HCT116 (cell line): ENCODE data around the gene AKR1C4. TPM values are rescaled to one million over a fixed set of nuclear protein-coding genes. Genes with fewer than 3 reads are reported as not detected.
"Not testable (repeated sequence)": the region's sequence is repeated elsewhere in the genome, so short reads cannot be mapped to it uniquely, and the experiment has no call there.

Experiments
- ATAC-seq: fragments of 200-7000 bp; cut with Tn5 transposase; 2 replicates; pipeline ENCODE4 v1.9.1; 2020; ENCODE audit warnings: mild to moderate bottlenecking, moderate library complexity
- BruUV-seq: library from RNA; stranded (reverse); fragments of 400-500 nt; replicated peaks from 2 replicates; lab custom pipeline; 2021; lab: Mats Ljungman, UMichigan
- CTCF ChIA-PET: fragments of 300-600 bp; sonication (Branson Sonifier 250); formaldehyde crosslinking; loops from one replicate; lab custom pipeline; 2021; ENCODE audit warnings: antibody characterized with exemption; lab: Charles Lee
- POLR2A ChIA-PET: fragments of 300-600, 350-600 bp; sonication (Branson Sonifier 250); formaldehyde crosslinking; loops from one replicate; lab custom pipeline; 2021; ENCODE audit warnings: antibody characterized with exemption; lab: Charles Lee
- RAD21 ChIA-PET, 2 experiments: fragments of 300-600 bp; sonication (Branson Sonifier 250); formaldehyde crosslinking; loops; one replicate each; lab custom pipeline; 2023; ENCODE audit warnings: low total read pairs in 2 of 2; ENCODE audit not compliant: uncharacterized antibody in 2 of 2, unreplicated experiment in 2 of 2, low non-redundant PET in 1 of 2; lab: Charles Lee
- DNase-seq: peaks from one replicate; pipeline ENCODE4 v3.0.0-alpha.2; 2010; ENCODE audit warnings: low read depth, low spot score
- H2AFZ ChIP-seq: fragments of 200-600 bp; shearing (Covaris generic), sonication (generic); 2 replicates; pipeline ENCODE4 v1.6.1; 2017; ENCODE audit warnings: low read depth, mixed run types, mixed read lengths, antibody characterized with exemption, low read length; ENCODE audit not compliant: poor library complexity, severe bottlenecking
- H3K27ac ChIP-seq: 2 replicates; pipeline ENCODE4 v1.5.1; 2012; ENCODE audit warnings: low read depth, low read length
- H3K27me3 ChIP-seq: fragments of 200-600 bp; sonication (generic); 2 replicates; pipeline ENCODE4 v1.6.1; 2016; ENCODE audit warnings: mixed run types, low read length, mixed read lengths; ENCODE audit not compliant: insufficient read depth
- H3K36me3 ChIP-seq, 2 experiments: fragments of 200-500 bp in 1 of 2; fragments of 200-600 bp in 1 of 2; sonication (Bioruptor generic) in 1 of 2; sonication (generic) in 1 of 2; 2 replicates each; pipeline versions ENCODE4 v1.5.1 to v1.6.1; 2014 to 2016; ENCODE audit warnings: low read length in 2 of 2, inconsistent platforms in 1 of 2, mixed read lengths in 1 of 2, mixed run types in 1 of 2; ENCODE audit not compliant: insufficient read depth in 2 of 2, control insufficient read depth in 1 of 2
- H3K4me1 ChIP-seq, 2 experiments: fragments of 200-600 bp in 1 of 2; sonication (generic) in 1 of 2; 2 replicates each; pipeline versions ENCODE4 v1.5.1 to v1.6.1; 2012 to 2017; ENCODE audit warnings: low read length in 2 of 2, inconsistent platforms in 1 of 2, mild to moderate bottlenecking in 1 of 2, mixed read lengths in 1 of 2, mixed run types in 1 of 2, moderate library complexity in 1 of 2; ENCODE audit not compliant: insufficient read depth in 2 of 2, control insufficient read depth in 1 of 2
- H3K4me2 ChIP-seq: fragments of 200-600 bp; sonication (generic); 2 replicates; pipeline ENCODE4 v1.6.1; 2017; ENCODE audit warnings: mixed run types, low read length, mixed read lengths
- H3K4me3 ChIP-seq, 2 experiments: fragments of 200-600 bp in 1 of 2; sonication (generic) in 1 of 2; replicated peaks in 1 of 2; 2 replicates each; pipeline ENCODE4 v1.5.1; 2011 to 2016; ENCODE audit warnings: low read length in 2 of 2, control low read depth in 1 of 2, low read depth in 1 of 2, mild to moderate bottlenecking in 1 of 2, mixed read lengths in 1 of 2, mixed run types in 1 of 2
- H3K79me2 ChIP-seq: fragments of 200-600 bp; sonication (generic); 2 replicates; pipeline ENCODE4 v1.6.1; 2017; ENCODE audit warnings: mild to moderate bottlenecking, mixed run types, low read length, moderate library complexity, mixed read lengths; ENCODE audit not compliant: insufficient read depth
- H3K9ac ChIP-seq: fragments of 200-600 bp; sonication (generic); 2 replicates; pipeline ENCODE4 v1.6.1; 2016; ENCODE audit warnings: low read length, mixed read lengths
- H3K9me2 ChIP-seq: fragments of 200-600 bp; sonication (generic), shearing (Covaris generic); 2 replicates; pipeline ENCODE4 v1.6.1; 2017; ENCODE audit warnings: mixed run types, mild to moderate bottlenecking, moderate library complexity; ENCODE audit not compliant: insufficient read depth
- H3K9me3 ChIP-seq, 2 experiments: fragments of 200-500 bp in 1 of 2; fragments of 200-600 bp in 1 of 2; sonication (Bioruptor generic) in 1 of 2; sonication (generic) in 1 of 2; 2 replicates each; pipeline ENCODE4 v1.6.1; 2014 to 2017; ENCODE audit warnings: low read length in 2 of 2, mixed read lengths in 2 of 2, inconsistent platforms in 1 of 2, low read depth in 1 of 2, mild to moderate bottlenecking in 1 of 2, mixed run types in 1 of 2, moderate library complexity in 1 of 2; ENCODE audit not compliant: control insufficient read depth in 1 of 2, insufficient read depth in 1 of 2
- H4K20me1 ChIP-seq: fragments of 200-600 bp; sonication (generic), shearing (Covaris generic); 2 replicates; pipeline ENCODE4 v1.6.1; 2017; ENCODE audit warnings: mixed run types, mild to moderate bottlenecking, moderate library complexity; ENCODE audit not compliant: insufficient read depth
- SIN3A ChIP-seq: IDR thresholded peaks from 2 replicates; pipeline ENCODE4 v1.6.1; 2012; ENCODE audit warnings: low read depth
- SRF ChIP-seq: IDR thresholded peaks from 2 replicates; pipeline ENCODE4 v1.6.1; 2012; ENCODE audit warnings: low read depth
- TCF7L2 ChIP-seq: IDR thresholded peaks from 2 replicates; pipeline ENCODE4 v1.7.0; 2011; ENCODE audit warnings: borderline replicate concordance, inconsistent platforms; ENCODE audit not compliant: insufficient read depth, insufficient read length; ENCODE audit errors: extremely low read depth
- intact Hi-C: fragments of 100-400 bp; cut with micrococcal nuclease; formaldehyde crosslinking; loops from 2 replicates; pipeline ENCODE4 v1.10.0; 2022
- total RNA-seq: library from RNA; stranded (reverse); gene quantifications from one replicate; pipeline ENCODE4 v1.2.1, GENCODE V29; 2021; ENCODE audit not compliant: unreplicated experiment

The AKR1C4 gene
- total RNA-seq, 1 experiment from 2014 or later, result not detected

DNA sequence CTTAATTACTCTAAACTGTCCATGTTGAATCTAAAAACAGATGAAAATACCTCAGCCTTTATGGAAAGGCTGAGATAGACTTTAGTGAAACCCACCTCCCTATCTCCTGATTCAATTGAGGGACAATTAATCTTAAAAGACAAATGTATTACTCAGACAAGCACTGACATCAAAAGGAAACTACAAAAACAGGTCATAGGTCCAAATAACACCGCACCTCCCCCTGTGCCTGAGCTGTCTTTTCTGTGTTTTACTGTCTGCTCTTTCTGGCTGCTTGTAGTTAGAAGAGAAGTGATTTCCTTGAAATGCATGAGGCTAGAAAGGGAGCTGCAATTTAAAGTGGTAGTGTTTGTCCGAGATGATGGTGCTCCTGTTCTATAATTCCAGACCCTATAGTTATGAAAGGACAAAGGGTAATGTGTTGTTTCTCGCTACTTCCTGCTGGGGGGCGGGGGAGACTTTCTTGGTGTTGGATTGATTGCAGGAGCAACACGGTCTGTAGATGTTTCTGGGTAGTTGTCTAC is 27.7 kb upstream of the AKR1C4 start (continued):
- TF ChIP-seq TCF7L2 (no peak), SRF (no peak), SIN3A (no peak)

DNA sequence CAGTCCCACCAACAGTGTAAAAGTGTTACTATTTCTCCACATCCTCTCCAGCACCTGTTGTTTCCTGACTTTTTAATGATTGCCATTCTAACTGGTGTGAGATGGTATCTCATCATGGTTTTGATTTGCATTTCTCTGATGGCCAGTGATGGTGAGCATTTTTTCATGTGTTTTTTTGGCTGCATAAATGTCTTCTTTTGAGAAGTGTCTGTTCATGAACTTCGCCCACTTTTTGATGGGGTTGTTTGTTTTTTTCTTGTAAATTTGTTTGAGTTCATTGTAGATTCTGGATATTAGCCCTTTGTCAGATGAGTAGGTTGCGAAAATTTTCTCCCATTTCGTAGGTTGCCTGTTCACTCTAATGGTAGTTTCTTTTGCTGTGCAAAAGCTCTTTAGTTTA is 21.1 kb upstream of the AKR1C4 start:
- H2AFZ ChIP-seq, intact Hi-C loops, H3K27ac ChIP-seq, H3K9ac ChIP-seq, H3K27me3 ChIP-seq, CTCF ChIA-PET, H3K4me1 ChIP-seq, H4K20me1 ChIP-seq, H3K9me2 ChIP-seq, ATAC-seq, H3K36me3 ChIP-seq, RAD21 ChIA-PET, BruUV-seq, H3K9me3 ChIP-seq, H3K79me2 ChIP-seq, H3K4me3 ChIP-seq, H3K4me2 ChIP-seq, DNase-seq, POLR2A ChIA-PET: not testable (repeated sequence)

DNA sequence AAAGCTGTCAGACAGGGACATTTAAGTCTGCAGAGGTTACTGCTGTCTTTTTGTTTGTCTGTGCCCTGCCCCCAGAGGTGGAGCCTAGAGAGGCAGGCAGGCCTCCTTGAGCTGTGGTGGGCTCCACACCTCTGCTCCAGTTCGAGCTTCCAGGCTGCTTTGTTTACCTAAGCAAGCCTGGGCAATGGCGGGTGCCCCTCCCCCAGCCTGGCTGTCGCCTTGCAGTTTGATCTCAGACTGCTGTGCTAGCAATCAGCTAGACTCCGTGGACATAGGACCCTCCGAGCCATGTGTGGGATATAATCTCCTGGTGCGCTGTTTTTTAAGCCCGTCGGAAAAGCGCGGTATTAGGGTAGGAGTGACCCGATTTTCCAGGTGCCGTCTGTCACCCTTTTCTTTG is 16.1 kb upstream of the AKR1C4 start:
- H3K27ac ChIP-seq, H3K9me2 ChIP-seq, H3K4me2 ChIP-seq, BruUV-seq, H3K9ac ChIP-seq, CTCF ChIA-PET, H3K27me3 ChIP-seq, H3K9me3 ChIP-seq, POLR2A ChIA-PET, H2AFZ ChIP-seq, DNase-seq, intact Hi-C loops, ATAC-seq, H3K4me1 ChIP-seq, H3K79me2 ChIP-seq, RAD21 ChIA-PET, H3K36me3 ChIP-seq, H3K4me3 ChIP-seq, H4K20me1 ChIP-seq: not testable (repeated sequence)
